GM12875 (cell line): ENCODE data around the gene ARID1B.

Experiments used
- H3K4me3 ChIP-seq: one replicate; pipeline ENCODE4 v1.5.1; 2011; ENCODE audit warnings: low read depth, low read length, control low read depth
- CTCF ChIP-seq: IDR thresholded peaks from 2 replicates; pipeline ENCODE4 v1.5.1; 2011; ENCODE audit warnings: low read depth, mild to moderate bottlenecking, control low read depth, inconsistent platforms, low read length, moderate library complexity, borderline replicate concordance; ENCODE audit not compliant: insufficient read depth

The ARID1B gene

GRCh38 chr6:156904176-156904967 is 127.2 kb downstream of the ARID1B start:
- H3K4me3 ChIP-seq: no peak overlapping the region
- no peak for TF ChIP-seq CTCF

GRCh38 chr6:156905801-156906200 is 128.6 kb downstream of the ARID1B start:
- TF ChIP-seq CTCF: no peak
- H3K4me3 ChIP-seq: no peak overlapping the region

GRCh38 chr6:156906451-156906850 is 129.3 kb downstream of the ARID1B start:
- TF ChIP-seq CTCF: no peak
- H3K4me3 ChIP-seq: no peak overlapping the region

GRCh38 chr6:156909212-156910010 is 132.2 kb downstream of the ARID1B start:
- no peak overlapping the region for H3K4me3 ChIP-seq
- no peak for TF ChIP-seq CTCF

GRCh38 chr6:156910011-156910334 is 132.8 kb downstream of the ARID1B start:
- TF ChIP-seq CTCF: no peak

GRCh38 chr6:156910938-156911337 is 133.8 kb downstream of the ARID1B start:
- no peak for TF ChIP-seq CTCF
- no peak overlapping the region for H3K4me3 ChIP-seq

More at GRCh38 chr6:156910011-156910334, 132.8 kb downstream of the ARID1B start:
- H3K4me3 ChIP-seq: no peak overlapping the region

- no peak overlapping the region for H3K4me3 ChIP-seq
- TF ChIP-seq CTCF: no peak
These were observed 134.4 kb downstream of the ARID1B start for GRCh38 chr6:156911581-156911980.
